Thymus (tissue), 11 donors: Measurements from ENCODE around the gene PPFIBP1. TPM values are rescaled to one million over a fixed set of nuclear protein-coding genes. Genes with fewer than 3 reads are reported as not detected.

Experiments
- DNase-seq, 9 donors: peaks; one replicate each; pipeline ENCODE4 v3.0.0-alpha.2; 2013; ENCODE audit warnings: low spot score in 9 of 9, low read depth in 6 of 9, missing footprints in 1 of 9
- H3K27ac ChIP-seq, 2 donors: one replicate each; pipeline ENCODE4 v1.5.1; 2013; ENCODE audit warnings: control low read depth in 1 of 2, low read depth in 1 of 2, low read length in 1 of 2, mild to moderate bottlenecking in 1 of 2, moderate library complexity in 1 of 2
- H3K27me3 ChIP-seq, 2 donors: one replicate each; pipeline ENCODE4 v1.5.1; 2013; ENCODE audit warnings: low read length in 1 of 2; ENCODE audit not compliant: control insufficient read depth in 2 of 2, insufficient read depth in 1 of 2
- H3K36me3 ChIP-seq, 2 donors: one replicate each; pipeline ENCODE4 v1.5.1; 2013; ENCODE audit warnings: low read length in 1 of 2, mild to moderate bottlenecking in 1 of 2, moderate library complexity in 1 of 2; ENCODE audit not compliant: control insufficient read depth in 2 of 2, insufficient read depth in 2 of 2
- H3K4me1 ChIP-seq, 2 donors: one replicate each; pipeline ENCODE4 v1.5.1; 2013; ENCODE audit warnings: low read length in 2 of 2; ENCODE audit not compliant: control insufficient read depth in 2 of 2, insufficient read depth in 2 of 2
- H3K4me3 ChIP-seq, 2 donors: one replicate each; pipeline ENCODE4 v1.5.1; 2013; ENCODE audit warnings: low read length in 2 of 2, control low read depth in 1 of 2, mild to moderate bottlenecking in 1 of 2
- H3K9me3 ChIP-seq, 2 donors: one replicate each; pipeline ENCODE4 v1.5.1; 2013; ENCODE audit warnings: low read length in 1 of 2, mild to moderate bottlenecking in 1 of 2; ENCODE audit not compliant: control insufficient read depth in 2 of 2, insufficient read depth in 1 of 2
- WGBS: extraction: QIAGEN DNeasy Blood & Tissue Kit; methylation state at CpG from one replicate; pipeline ENCODE4 v1.1.7; 2013; 5-methylcytosine and 5-hydroxymethylcytosine counted together
- polyA plus RNA-seq: library from polyadenylated mRNA; stranded (reverse); fragments of 200-250 nt; gene quantifications from one replicate; pipeline ENCODE4 v1.2.3, GENCODE V29; 2013
- total RNA-seq: library from RNA; stranded (reverse); fragments of 120-200 nt; gene quantifications from one replicate; pipeline ENCODE4 v1.2.4, GENCODE V29; 2013
- donor health status: healthy.

PPFIBP1 gene
- total and polyA plus RNA-seq, 2 donors = 10.0 to 23.7 TPM

GRCh38 chr12:27517961-27518665 is 5.9 kb upstream of the PPFIBP1 start:
- H3K27me3 ChIP-seq = no peaks in the 10 kb centered on the region
- no peak overlapping the region for H3K27ac ChIP-seq
- H3K4me1 ChIP-seq = peaks cover 6 to 13% of the 10 kb centered on the region in 2 donors
- no peaks in the 10 kb centered on the region for H3K9me3 ChIP-seq
- H3K4me3 ChIP-seq = no peak overlapping the region
- no peak for DNase-seq
- H3K36me3 ChIP-seq = no peaks in the 10 kb centered on the region
- 93% methylated on average over 7 of the region's 7 CpGs for WGBS

GRCh38 chr12:27521066-27521465 is 2.9 kb upstream of the PPFIBP1 start:
- 92% methylated on average over 4 of the region's 4 CpGs for WGBS
- H3K4me3 ChIP-seq = no peak overlapping the region
- H3K4me1 ChIP-seq = peaks cover 10 to 25% of the 10 kb centered on the region in 2 donors
- no peaks in the 10 kb centered on the region for H3K36me3 ChIP-seq
- no peak for DNase-seq
- H3K9me3 ChIP-seq = no peaks in the 10 kb centered on the region
- H3K27me3 ChIP-seq = no peaks in the 10 kb centered on the region
- H3K27ac ChIP-seq = no peak overlapping the region

DNA sequence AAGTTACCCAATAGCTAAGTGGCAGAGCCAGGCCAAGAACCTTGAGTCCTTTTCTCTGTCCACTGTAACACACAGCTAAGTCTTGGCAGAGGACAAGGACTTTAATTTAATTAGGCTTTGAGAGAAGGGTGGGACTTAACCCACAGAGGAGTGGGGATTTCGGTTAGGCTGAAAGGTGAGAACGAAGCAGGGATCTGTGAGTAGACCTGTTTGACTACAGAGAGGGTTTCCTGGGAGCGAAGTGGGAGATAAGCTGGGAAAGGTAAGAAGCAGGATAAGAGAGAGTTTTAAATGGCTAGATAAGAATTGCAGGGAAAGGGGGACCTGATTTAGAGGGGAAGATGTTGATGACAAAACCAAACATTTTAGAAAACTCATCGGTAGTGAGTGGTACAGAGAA is 2.0 kb upstream of the PPFIBP1 start:
- Histone ChIP-seq H3K27me3 (no peaks in the 10 kb centered on the region), H3K4me3 (no peak overlapping the region), H3K9me3 (no peaks in the 10 kb centered on the region), H3K36me3 (no peaks in the 10 kb centered on the region), H3K27ac (no peak overlapping the region), H3K4me1 (peaks cover 10 to 25% of the 10 kb centered on the region in 2 donors)
- DNase-seq = no peak
- 99% methylated on average over 4 of the region's 4 CpGs for WGBS

DNA sequence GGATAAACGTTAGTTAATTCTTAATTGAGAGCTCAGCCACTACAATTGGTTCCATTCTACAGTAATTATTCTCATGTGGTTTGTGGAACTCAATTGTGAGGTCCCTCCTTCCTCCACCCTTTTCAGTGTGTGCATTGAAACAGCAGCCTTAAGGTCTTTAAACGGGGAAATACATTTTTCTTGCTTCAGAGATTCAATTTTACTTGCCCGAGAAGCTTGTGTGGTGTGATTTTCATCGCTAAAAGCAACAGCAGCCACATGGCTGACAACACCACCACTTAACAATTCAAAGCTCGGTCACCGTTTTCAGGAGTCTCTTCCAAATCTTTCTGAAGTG is 733 bp upstream of the PPFIBP1 start:
- peak overlapping the region; percentile 93 to 98 for H3K4me3 ChIP-seq
- H3K4me1 ChIP-seq = peaks cover 10 to 25% of the 10 kb centered on the region in 2 donors
- H3K9me3 ChIP-seq = no peaks in the 10 kb centered on the region
- H3K36me3 ChIP-seq = no peaks in the 10 kb centered on the region
- peak in 1 of 9 donors; percentile 45 for DNase-seq
- H3K27me3 ChIP-seq = no peaks in the 10 kb centered on the region
- peak overlapping the region; percentile 90 to 93 for H3K27ac ChIP-seq
- WGBS = under 1% methylated on average over 6 of the region's 6 CpGs

GRCh38 chr12:27524494-27524835 is 459 bp downstream of the PPFIBP1 start:
- no peaks in the 10 kb centered on the region for H3K27me3 ChIP-seq
- no peak for DNase-seq
- peak overlapping the region; percentile 93 to 98 for H3K4me3 ChIP-seq
- WGBS = under 1% methylated on average over 8 of the region's 8 CpGs
- H3K4me1 ChIP-seq = peaks cover 10 to 25% of the 10 kb centered on the region in 2 donors
- H3K36me3 ChIP-seq = no peaks in the 10 kb centered on the region
- H3K9me3 ChIP-seq = no peaks in the 10 kb centered on the region
- H3K27ac ChIP-seq = peak overlapping the region in 1 of 2 donors; percentile 91

DNA sequence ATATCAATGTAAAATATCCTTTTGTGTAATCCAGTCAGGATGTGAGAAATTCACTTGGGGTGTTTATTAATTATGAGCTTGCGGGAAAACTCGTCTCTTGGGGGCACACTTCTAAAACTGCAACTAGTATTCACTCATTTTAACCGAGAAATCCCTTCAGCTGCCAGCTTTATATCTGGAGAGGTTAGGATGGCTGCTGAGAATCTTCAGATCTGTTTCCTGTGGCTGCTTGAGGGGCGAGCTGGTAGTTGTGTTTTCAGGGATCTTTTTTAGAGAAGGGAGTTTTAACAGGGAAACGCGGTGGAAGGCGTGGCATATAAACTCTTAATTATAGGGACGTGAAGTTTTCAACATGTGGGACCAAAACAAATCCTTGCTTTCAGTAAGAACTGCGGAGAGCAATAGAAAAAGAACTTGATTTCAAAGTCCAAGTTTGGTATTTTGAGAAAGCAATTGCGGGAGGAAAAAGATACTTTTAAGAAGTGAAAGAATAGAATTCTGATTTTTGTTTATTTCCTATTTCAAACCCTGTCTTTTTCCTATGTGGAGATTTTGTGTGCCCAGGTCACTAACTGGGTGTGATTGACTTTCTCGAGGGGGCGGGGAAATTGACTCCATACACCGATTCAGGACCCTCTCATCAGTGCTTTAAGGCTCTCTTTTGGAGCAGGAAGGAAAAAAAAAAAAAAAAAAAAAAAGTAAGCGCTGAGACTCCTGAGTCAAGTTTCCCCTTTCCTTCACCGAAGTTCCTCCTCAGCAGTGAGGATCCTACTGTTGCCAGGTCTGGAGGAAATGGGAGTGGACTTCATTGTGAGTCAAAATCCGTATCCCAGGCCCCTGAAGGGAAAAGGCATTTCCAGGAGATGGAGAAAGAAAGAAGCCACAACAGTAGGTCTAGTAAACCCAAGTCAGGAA is 1.1 kb downstream of the PPFIBP1 start:
- H3K27ac ChIP-seq = peak overlapping the region in 1 of 2 donors; percentile 0
- 5% methylated on average over 16 of the region's 16 CpGs for WGBS
- no peaks in the 10 kb centered on the region for H3K36me3 ChIP-seq
- H3K27me3 ChIP-seq = no peaks in the 10 kb centered on the region
- H3K9me3 ChIP-seq = no peaks in the 10 kb centered on the region
- H3K4me1 ChIP-seq = peaks cover 10 to 25% of the 10 kb centered on the region in 2 donors
- DNase-seq = peak in 2 of 9 donors; percentile 12 to 37
- peak overlapping the region; percentile 93 to 98 for H3K4me3 ChIP-seq

- WGBS = 95% methylated on average over 9 of the region's 9 CpGs
- H3K36me3 ChIP-seq = no peaks in the 10 kb centered on the region
- H3K27me3 ChIP-seq = no peaks in the 10 kb centered on the region
- DNase-seq = no peak
- no peak overlapping the region for H3K4me3 ChIP-seq
- peaks cover 9 to 19% of the 10 kb centered on the region in 2 donors for H3K4me1 ChIP-seq
- no peaks in the 10 kb centered on the region for H3K9me3 ChIP-seq
- H3K27ac ChIP-seq = no peak overlapping the region
These were observed 3.5 kb downstream of the PPFIBP1 start for GRCh38 chr12:27527512-27527911.

DNA sequence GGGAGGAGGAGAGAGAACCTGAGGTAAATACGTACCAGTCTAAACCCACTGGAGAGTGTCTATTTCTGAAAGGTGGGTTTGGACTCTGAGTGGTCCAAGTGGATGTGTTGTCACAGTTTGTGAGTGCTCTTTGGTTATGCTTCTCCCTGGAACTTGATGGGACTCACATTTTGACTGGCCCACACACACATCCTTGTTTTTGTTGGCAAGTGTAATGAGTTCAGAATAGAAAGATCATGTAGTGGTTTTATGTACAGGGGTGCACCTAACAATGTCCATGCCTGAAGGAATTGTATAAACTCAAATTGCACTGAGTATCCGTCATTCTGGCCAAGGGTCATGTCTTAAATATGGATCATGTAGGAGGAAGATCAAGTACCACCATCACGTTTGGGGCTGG is 4.8 kb downstream of the PPFIBP1 start:
- no peaks in the 10 kb centered on the region for H3K9me3 ChIP-seq
- no peak overlapping the region for H3K4me3 ChIP-seq
- H3K27ac ChIP-seq = no peak overlapping the region
- DNase-seq = no peak
- H3K4me1 ChIP-seq = peaks cover 15 to 16% of the 10 kb centered on the region in 2 donors
- WGBS = 93% methylated on average over 3 of the region's 3 CpGs
- no peaks in the 10 kb centered on the region for H3K27me3 ChIP-seq
- H3K36me3 ChIP-seq = no peaks in the 10 kb centered on the region
